Measurements from ENCODE around the gene TAPBP. TPM values are rescaled to one million over a fixed set of nuclear protein-coding genes. Genes with fewer than 3 reads are reported as not detected.

TAPBP gene
- total and polyA plus RNA-seq, 9 of the 15 experiments (the other 6 are each of a cell fraction or from before 2014, with no cell fraction given) = 5.6 to 74.0 (median 22.3) TPM

DNA sequence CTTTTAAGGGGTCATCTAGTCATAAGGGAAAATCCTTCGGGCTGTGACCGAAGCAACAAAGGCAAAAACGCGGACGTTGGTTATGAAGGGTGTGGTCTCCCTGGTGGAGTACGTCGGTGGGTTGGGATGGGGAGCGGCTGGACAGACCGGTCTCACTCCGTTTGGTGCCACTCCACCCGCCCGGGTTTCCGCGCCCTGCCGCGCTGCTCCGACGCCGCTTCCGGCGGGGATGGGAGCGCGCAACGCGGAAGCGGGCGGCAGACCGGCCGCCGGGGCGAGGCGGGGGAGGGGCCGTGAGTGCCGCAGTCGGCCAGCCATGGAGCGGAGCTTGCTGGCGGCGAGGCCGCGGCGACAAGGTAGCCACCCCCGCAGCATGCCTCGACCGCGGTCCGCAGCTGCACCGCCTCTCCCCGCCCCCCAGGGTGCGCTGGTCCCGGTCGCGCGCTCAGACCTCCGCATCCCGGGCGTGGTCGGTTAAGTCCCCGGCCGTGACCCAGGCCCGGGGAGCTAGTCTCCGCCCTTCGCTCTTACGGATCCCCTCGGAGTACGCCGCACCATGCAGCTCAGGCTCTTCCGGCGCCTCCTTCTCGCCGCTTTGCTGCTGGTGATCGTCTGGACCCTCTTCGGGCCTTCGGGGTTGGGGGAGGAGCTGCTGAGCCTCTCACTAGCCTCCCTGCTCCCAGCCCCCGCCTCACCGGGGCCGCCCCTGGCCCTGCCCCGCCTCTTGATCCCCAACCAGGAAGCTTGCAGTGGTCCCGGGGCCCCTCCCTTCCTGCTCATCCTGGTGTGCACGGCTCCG, 36.8 kb downstream of the TAPBP start, which contains the start of gene B3GALT4 (continued):
- TF ChIP-seq ZNF445 (CRISPR knock-in tag; IDR thresholded peaks at IDR 0.05; ENCODE audit: low read depth) (peak; percentile 87), GTF2F1 (IDR thresholded peaks at IDR 0.05; ENCODE audit: low read depth, low read length) (no peak), NFE2 (IDR thresholded peaks at IDR 0.05; ENCODE audit: low read depth) (no peak), ZNF785 (CRISPR knock-in tag; IDR thresholded peaks at IDR 0.05) (no peak), MYC (IDR thresholded peaks at IDR 0.05; ENCODE audit: low read depth, low read length) (peak; percentile 95), MYC (CRISPR knock-in tag; IDR thresholded peaks at IDR 0.05; ENCODE audit: borderline replicate concordance, low read depth) (peak; percentile 28; the same call in 1 of the 2 replicates), TARDBP (IDR thresholded peaks at IDR 0.05) (peak; percentile 90), NCOA1 (IDR thresholded peaks at IDR 0.05; ENCODE audit: low read depth) (no peak), ZNF561 (CRISPR knock-in tag; conservative IDR thresholded peaks at IDR 0.05) (0 out of 2 replicates have a peak, but pooled peaks have one; percentile 42), CBX3 (IDR thresholded peaks at IDR 0.05; ENCODE audit: borderline replicate concordance in 1 of 2, low read length in 2 of 2) (peak in 1 of 2 experiments; percentile 82; a peak in 1 of 3 replicates), ZBTB40 (IDR thresholded peaks at IDR 0.05) (peak; percentile 87), ZBTB40 (CRISPR knock-in tag; IDR thresholded peaks at IDR 0.05) (no peak), ZBED1 (IDR thresholded peaks at IDR 0.05) (peak; percentile 89; the same call in 1 of the 2 replicates), ELF1 (tag; IDR thresholded peaks at IDR 0.05) (peak; percentile 96), CCAR2 (IDR thresholded peaks at IDR 0.05; ENCODE audit: low read depth, low read length) (no peak), KDM1A (IDR thresholded peaks at IDR 0.05) (peak in 1 of 2 experiments; percentile 38; a peak in 1 of 4 replicates), SMC3 (conservative IDR thresholded peaks at IDR 0.05; ENCODE audit: insufficient read depth, low read depth, low read length) (peak; percentile 56), POLR2A (conservative IDR thresholded peaks at IDR 0.05) (peak; percentile 87)
- TF ChIP-seq, protein P1, sequence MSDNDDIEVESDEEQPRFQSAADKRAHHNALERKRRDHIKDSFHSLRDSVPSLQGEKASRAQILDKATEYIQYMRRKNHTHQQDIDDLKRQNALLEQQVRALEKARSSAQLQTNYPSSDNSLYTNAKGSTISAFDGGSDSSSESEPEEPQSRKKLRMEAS (CRISPR knock-in tag; IDR thresholded peaks at IDR 0.05) = peak; percentile 90
- TF ChIP-seq, protein P2, sequence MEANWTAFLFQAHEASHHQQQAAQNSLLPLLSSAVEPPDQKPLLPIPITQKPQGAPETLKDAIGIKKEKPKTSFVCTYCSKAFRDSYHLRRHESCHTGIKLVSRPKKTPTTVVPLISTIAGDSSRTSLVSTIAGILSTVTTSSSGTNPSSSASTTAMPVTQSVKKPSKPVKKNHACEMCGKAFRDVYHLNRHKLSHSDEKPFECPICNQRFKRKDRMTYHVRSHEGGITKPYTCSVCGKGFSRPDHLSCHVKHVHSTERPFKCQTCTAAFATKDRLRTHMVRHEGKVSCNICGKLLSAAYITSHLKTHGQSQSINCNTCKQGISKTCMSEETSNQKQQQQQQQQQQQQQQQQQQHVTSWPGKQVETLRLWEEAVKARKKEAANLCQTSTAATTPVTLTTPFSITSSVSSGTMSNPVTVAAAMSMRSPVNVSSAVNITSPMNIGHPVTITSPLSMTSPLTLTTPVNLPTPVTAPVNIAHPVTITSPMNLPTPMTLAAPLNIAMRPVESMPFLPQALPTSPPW (CRISPR knock-in tag; IDR thresholded peaks at IDR 0.05) = peak; percentile 83

All from K562 (cell line).